ENCODE data around the gene CCNI.
"Not testable (repeated sequence)": the region's sequence is repeated elsewhere in the genome, so short reads cannot be mapped to it uniquely, and the experiment has no call there.

CCNI gene

GRCh38 chr4:77037736-77038135, 38.1 kb downstream of the CCNI start:
- no peak for DNase-seq

GRCh38 chr4:77037168-77037567, 38.6 kb downstream of the CCNI start:
- DNase-seq: not testable (repeated sequence)

- DNase-seq: no peak
These were observed 39.6 kb downstream of the CCNI start for GRCh38 chr4:77036206-77036605.

GRCh38 chr4:77035153-77035552, 40.6 kb downstream of the CCNI start:
- no peak for DNase-seq

- DNase-seq: no peak
These were observed 44.2 kb downstream of the CCNI start for GRCh38 chr4:77031544-77031943.

GRCh38 chr4:77029757-77030156, 46.0 kb downstream of the CCNI start:
- not testable (repeated sequence) for DNase-seq

- no peak for DNase-seq
These were observed 47.5 kb downstream of the CCNI start for GRCh38 chr4:77028246-77028645.

GRCh38 chr4:77026322-77026704, 49.5 kb downstream of the CCNI start:
- no peak for DNase-seq

GRCh38 chr4:77025643-77026321, 50.0 kb downstream of the CCNI start:
- no peak for DNase-seq

GRCh38 chr4:77023920-77024319, 51.9 kb downstream of the CCNI start:
- no peak for DNase-seq

- DNase-seq: no peak
These were observed 53.1 kb downstream of the CCNI start for GRCh38 chr4:77022560-77023179.

- no peak for DNase-seq
These were observed 54.1 kb downstream of the CCNI start for GRCh38 chr4:77021614-77022089.

GRCh38 chr4:77020017-77020416, 55.8 kb downstream of the CCNI start:
- DNase-seq: no peak

- no peak for DNase-seq
These were observed 60.4 kb downstream of the CCNI start for GRCh38 chr4:77015390-77015789.

- no peak for DNase-seq
These were observed 61.5 kb downstream of the CCNI start for GRCh38 chr4:77014256-77014655.

GRCh38 chr4:77012726-77013125, 63.1 kb downstream of the CCNI start:
- no peak for DNase-seq

- no peak for DNase-seq
These were observed 64.9 kb downstream of the CCNI start for GRCh38 chr4:77010841-77011354.

GRCh38 chr4:77009511-77010115, 66.2 kb downstream of the CCNI start:
- DNase-seq: no peak

GRCh38 chr4:77007358-77008230, 68.2 kb downstream of the CCNI start:
- DNase-seq: no peak

GRCh38 chr4:77006753-77007353, 68.9 kb downstream of the CCNI start:
- no peak for DNase-seq

- DNase-seq: no peak
These were observed 72.4 kb downstream of the CCNI start for GRCh38 chr4:77003400-77003799.

- DNase-seq: no peak
These were observed 73.3 kb downstream of the CCNI start for GRCh38 chr4:77002321-77003107.
